K562 (cell line): Measurements from ENCODE around the gene HOGA1. TPM values are rescaled to one million over a fixed set of nuclear protein-coding genes. Genes with fewer than 3 reads are reported as not detected.

ENCODE experiments used
- ATAC-seq: fragments of 200-7000 bp; cut with Tn5 transposase; 3 replicates; pipeline ENCODE4 v1.9.1; 2020; ENCODE audit warnings: moderate library complexity
- BruUV-seq: library from RNA; stranded (reverse); fragments of 400-500 nt; replicated peaks from 2 replicates; lab custom pipeline; 2021; lab: Mats Ljungman, UMichigan
- CTCF ChIA-PET: fragments of 300-600 bp; formaldehyde crosslinking; extraction: SDS; loops from one replicate; lab custom pipeline; 2021; ENCODE audit warnings: low intra/inter-chr PET ratio; lab: Yijun Ruan, JAX
- POLR2A ChIA-PET: fragments of 300-600, 350-650 bp; sonication (Branson Sonifier 250); formaldehyde crosslinking; extraction: SDS; loops from one replicate; lab custom pipeline; 2021; ENCODE audit warnings: antibody characterized with exemption, inconsistent platforms; lab: Yijun Ruan, JAX
- DNase-seq, 4 experiments: peaks; one replicate each; pipeline versions ENCODE4 v3.0.0 to v3.0.0-alpha.2; 2011 to 2018; ENCODE audit warnings: low spot score in 3 of 4, mixed read lengths in 3 of 4; ENCODE audit errors: extremely low read depth in 1 of 4
- FAIRE-seq: peaks from 2 replicates; lab custom pipeline; 2011; peaks lifted over from hg19 to GRCh38; lab: Jason Lieb, UNC
- H2AFZ ChIP-seq: 2 replicates; pipeline ENCODE4 v1.6.0; 2011; ENCODE audit warnings: low read depth, low read length, control low read depth, inconsistent platforms
- H3K27ac ChIP-seq: fragments of 200-600 bp; 3 replicates; pipeline ENCODE4 v1.8.0; 2011; ENCODE audit warnings: low read depth, mild to moderate bottlenecking, control low read depth, inconsistent platforms, low read length, moderate library complexity, mixed read lengths; ENCODE audit errors: extremely low read depth
- H3K27me3 ChIP-seq, 2 experiments: fragments of 300-600 bp in 1 of 2; 2 replicates in 1 of 2; 3 replicates in 1 of 2; pipeline versions ENCODE4 v1.6.0 to v1.8.0; 2011; ENCODE audit warnings: inconsistent platforms in 2 of 2, low read length in 2 of 2, mild to moderate bottlenecking in 1 of 2, mixed read lengths in 1 of 2, moderate library complexity in 1 of 2; ENCODE audit not compliant: control insufficient read depth in 2 of 2, insufficient read depth in 2 of 2
- H3K36me3 ChIP-seq: fragments of 300-600 bp; 3 replicates; pipeline ENCODE4 v1.8.0; 2011; ENCODE audit warnings: mild to moderate bottlenecking, low read length, inconsistent platforms; ENCODE audit not compliant: control insufficient read depth, insufficient read depth
- H3K4me1 ChIP-seq, 2 experiments: fragments of 200-600 bp in 1 of 2; replicated peaks in 1 of 2; 2 replicates in 1 of 2; 3 replicates in 1 of 2; pipeline versions ENCODE4 v1.5.1 to v1.8.0; 2011; ENCODE audit warnings: inconsistent platforms in 2 of 2, low read length in 2 of 2, mild to moderate bottlenecking in 1 of 2, mixed read lengths in 1 of 2, moderate library complexity in 1 of 2; ENCODE audit not compliant: control insufficient read depth in 2 of 2, insufficient read depth in 2 of 2
- H3K4me2 ChIP-seq: 2 replicates; pipeline ENCODE4 v1.6.1; 2011; ENCODE audit warnings: low read length, control low read depth, inconsistent platforms, mixed read lengths; ENCODE audit not compliant: insufficient read depth
- H3K4me3 ChIP-seq: fragments of 200-600 bp; sonication (generic), shearing (Covaris generic); 2 replicates; pipeline ENCODE4 v1.5.1; 2016; ENCODE audit warnings: control low read depth, inconsistent platforms
- H3K79me2 ChIP-seq: fragments of 200-600 bp; 3 replicates; pipeline ENCODE4 v1.8.0; 2011; ENCODE audit warnings: low read length, inconsistent platforms; ENCODE audit not compliant: control insufficient read depth, insufficient read depth
- H3K9ac ChIP-seq, 2 experiments: 2 replicates each; pipeline versions ENCODE4 v1.6.0 to v1.6.1; 2011; ENCODE audit warnings: low read depth in 2 of 2, low read length in 2 of 2, control low read depth in 1 of 2, inconsistent platforms in 1 of 2, mild to moderate bottlenecking in 1 of 2, mixed read lengths in 1 of 2; ENCODE audit not compliant: insufficient read depth in 1 of 2
- H3K9me1 ChIP-seq: one replicate; pipeline ENCODE4 v1.6.0; 2011; ENCODE audit warnings: inconsistent platforms, mild to moderate bottlenecking, low read length, moderate library complexity; ENCODE audit not compliant: control insufficient read depth, insufficient read depth
- H3K9me3 ChIP-seq: replicated peaks from 2 replicates; pipeline ENCODE4 v1.5.1; 2011; ENCODE audit warnings: low read depth, low read length, inconsistent platforms; ENCODE audit not compliant: control insufficient read depth, insufficient read depth
- H4K20me1 ChIP-seq: replicated peaks from 2 replicates; pipeline ENCODE4 v1.6.1; 2011; ENCODE audit warnings: low read length, inconsistent platforms, mixed read lengths; ENCODE audit not compliant: control insufficient read depth, insufficient read depth
- ASH1L ChIP-seq: fragments of 450-650 bp; IDR thresholded peaks from 2 replicates; pipeline ENCODE4 v1.6.1; 2018; ENCODE audit warnings: borderline replicate concordance, mild to moderate bottlenecking, low read depth; ENCODE audit not compliant: partially characterized antibody
- CREB1 ChIP-seq, 2 experiments: sonication (generic) in 1 of 2; formaldehyde crosslinking in 1 of 2; IDR thresholded peaks; 2 replicates each; pipeline versions ENCODE4 v1.6.1 to v1.8.0; 2012 to 2022; ENCODE audit warnings: inconsistent platforms in 1 of 2, mild to moderate bottlenecking in 1 of 2, missing genetic modification reagents in 1 of 2, moderate library complexity in 1 of 2
- DACH1 ChIP-seq: fragments of 450-650 bp; IDR thresholded peaks from 2 replicates; pipeline ENCODE4 v1.6.1; 2018; ENCODE audit not compliant: partially characterized antibody
- EP400 ChIP-seq: fragments of 450-650 bp; IDR thresholded peaks from 2 replicates; pipeline ENCODE4 v1.6.1; 2017; ENCODE audit warnings: antibody characterized with exemption, mild to moderate bottlenecking, moderate library complexity
- PCBP2 ChIP-seq: fragments of 200-400 bp; formaldehyde crosslinking; IDR thresholded peaks from 2 replicates; pipeline ENCODE4 v1.6.1; 2018; ENCODE audit warnings: low read length, low read depth, mild to moderate bottlenecking, moderate library complexity; ENCODE audit not compliant: poor library complexity, severe bottlenecking
- PML ChIP-seq: IDR thresholded peaks from 2 replicates; pipeline ENCODE4 v1.6.1; 2012; ENCODE audit warnings: low read length, inconsistent platforms
- POLR2G ChIP-seq: fragments of 200-400 bp; formaldehyde crosslinking; IDR thresholded peaks from 2 replicates; pipeline ENCODE4 v1.6.1; 2017; ENCODE audit warnings: low read depth, mild to moderate bottlenecking, antibody characterized with exemption, low read length, moderate library complexity
- SNIP1 ChIP-seq: fragments of 450-650 bp; IDR thresholded peaks from 2 replicates; pipeline ENCODE4 v1.7.1; 2017; ENCODE audit warnings: low read depth, mild to moderate bottlenecking
- ZNF224 ChIP-seq: sonication (generic); formaldehyde crosslinking; IDR thresholded peaks from 2 replicates; pipeline ENCODE4 v1.8.0; 2022; ENCODE audit warnings: mild to moderate bottlenecking, missing genetic modification reagents
- ZNF507 ChIP-seq: conservative IDR thresholded peaks from 2 replicates; pipeline ENCODE4 v1.6.1; 2017; ENCODE audit warnings: missing genetic modification characterization, missing compliant biosample characterization
- WGBS: fragments of 100-300 bp; shearing (Covaris generic); methylation state at CpG from one replicate; pipeline ENCODE4 v1.1.6; 2016; ENCODE audit warnings: low coverage, mixed read lengths; ENCODE audit not compliant: insufficient coverage; ENCODE audit errors: missing lambda C conversion rate; 5-methylcytosine and 5-hydroxymethylcytosine counted together
- in situ Hi-C: fragments of 300-500 bp; cut with MboI; formaldehyde crosslinking; loops from 4 replicates; pipeline ENCODE4 v1.15.0; 2018; ENCODE audit warnings: inconsistent platforms, mixed read lengths
- intact Hi-C: fragments of 100-400 bp; cut with micrococcal nuclease; formaldehyde crosslinking; loops from 2 replicates; pipeline ENCODE4 v1.14.2; 2022
- polyA plus RNA-seq, 8 experiments: library from polyadenylated mRNA; depleted of rRNA in 4 of 8; stranded (reverse) in 5 of 8; unstranded in 3 of 8; fragments of >200 nt; fragmentation: Nextera tagmentation in 2 of 8; fragmentation: Illumina TruSeq in 1 of 8; extraction: Ambion mirVana in 2 of 8; extraction: Trizol in 1 of 8; gene quantifications; 2 replicates each; pipeline versions ENCODE4 v1.2.1 to v1.2.3, GENCODE V29; 2011 to 2014; ENCODE audit warnings: inconsistent platforms in 1 of 8, missing spikeins in 1 of 8
- total RNA-seq, 7 experiments: library from RNA; depleted of rRNA in 6 of 7; stranded (reverse); fragments of >200 nt in 6 of 7; fragmentation: Illumina TruSeq in 2 of 7; extraction: Trizol in 2 of 7; gene quantifications; 2 replicates each; pipeline versions ENCODE4 v1.2.1 to v1.2.3, GENCODE V29; 2011 to 2021; ENCODE audit warnings: low replicate concordance in 1 of 7
- TF ChIP-seq, protein P1 (sequence below): IDR thresholded peaks from 2 replicates; pipeline ENCODE4 v1.6.1; 2012; ENCODE audit warnings: low read depth, low read length, improper control_type of control experiment, borderline replicate concordance
- TF ChIP-seq, protein P2 (sequence below): fragments of 450-650 bp; formaldehyde crosslinking; IDR thresholded peaks from 2 replicates; pipeline ENCODE4 v1.4.0; 2020; ENCODE audit warnings: mild to moderate bottlenecking, mixed read lengths
- TF ChIP-seq, protein P3 (sequence below): fragments of 250-450 bp; sonication (Bioruptor Pico); IDR thresholded peaks from 2 replicates; pipeline ENCODE4 v1.8.0; 2022; ENCODE audit warnings: moderate library complexity, mild to moderate bottlenecking, inconsistent platforms

Gene HOGA1
- total and polyA plus RNA-seq, 9 of the 15 experiments (the other 6 are each of a cell fraction or from before 2014, with no cell fraction given), result not detected

DNA sequence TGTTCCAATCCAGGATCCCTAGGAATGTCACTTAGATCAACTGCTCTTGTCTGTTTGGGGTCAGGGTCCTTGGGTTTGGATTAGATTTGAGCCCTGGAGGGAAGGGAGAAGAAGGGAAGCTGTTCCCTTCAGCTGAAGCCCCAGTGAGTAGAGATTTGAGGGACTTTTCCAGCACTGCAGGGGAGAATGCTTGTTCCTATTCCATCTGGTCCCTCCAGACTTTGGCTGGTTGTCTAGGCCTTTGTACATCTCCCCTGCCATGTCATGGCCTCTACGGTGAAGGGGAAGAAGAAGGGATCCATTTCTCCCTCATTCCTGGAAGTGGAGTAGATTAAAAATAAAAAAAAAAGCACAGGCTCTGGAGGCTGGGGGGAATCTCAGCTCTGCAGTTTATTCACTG lies 16.4 kb downstream of the HOGA1 start (continued):
- TF ChIP-seq, protein P1, sequence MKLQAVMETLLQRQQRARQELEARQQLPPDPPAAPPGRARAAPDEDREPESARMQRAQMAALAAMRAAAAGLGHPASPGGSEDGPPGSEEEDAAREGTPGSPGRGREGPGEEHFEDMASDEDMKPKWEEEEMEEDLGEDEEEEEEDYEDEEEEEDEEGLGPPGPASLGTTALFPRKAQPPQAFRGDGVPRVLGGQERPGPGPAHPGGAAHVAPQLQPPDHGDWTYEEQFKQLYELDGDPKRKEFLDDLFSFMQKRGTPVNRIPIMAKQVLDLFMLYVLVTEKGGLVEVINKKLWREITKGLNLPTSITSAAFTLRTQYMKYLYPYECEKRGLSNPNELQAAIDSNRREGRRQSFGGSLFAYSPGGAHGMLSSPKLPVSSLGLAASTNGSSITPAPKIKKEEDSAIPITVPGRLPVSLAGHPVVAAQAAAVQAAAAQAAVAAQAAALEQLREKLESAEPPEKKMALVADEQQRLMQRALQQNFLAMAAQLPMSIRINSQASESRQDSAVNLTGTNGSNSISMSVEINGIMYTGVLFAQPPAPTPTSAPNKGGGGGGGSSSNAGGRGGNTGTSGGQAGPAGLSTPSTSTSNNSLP, result no peak

DNA sequence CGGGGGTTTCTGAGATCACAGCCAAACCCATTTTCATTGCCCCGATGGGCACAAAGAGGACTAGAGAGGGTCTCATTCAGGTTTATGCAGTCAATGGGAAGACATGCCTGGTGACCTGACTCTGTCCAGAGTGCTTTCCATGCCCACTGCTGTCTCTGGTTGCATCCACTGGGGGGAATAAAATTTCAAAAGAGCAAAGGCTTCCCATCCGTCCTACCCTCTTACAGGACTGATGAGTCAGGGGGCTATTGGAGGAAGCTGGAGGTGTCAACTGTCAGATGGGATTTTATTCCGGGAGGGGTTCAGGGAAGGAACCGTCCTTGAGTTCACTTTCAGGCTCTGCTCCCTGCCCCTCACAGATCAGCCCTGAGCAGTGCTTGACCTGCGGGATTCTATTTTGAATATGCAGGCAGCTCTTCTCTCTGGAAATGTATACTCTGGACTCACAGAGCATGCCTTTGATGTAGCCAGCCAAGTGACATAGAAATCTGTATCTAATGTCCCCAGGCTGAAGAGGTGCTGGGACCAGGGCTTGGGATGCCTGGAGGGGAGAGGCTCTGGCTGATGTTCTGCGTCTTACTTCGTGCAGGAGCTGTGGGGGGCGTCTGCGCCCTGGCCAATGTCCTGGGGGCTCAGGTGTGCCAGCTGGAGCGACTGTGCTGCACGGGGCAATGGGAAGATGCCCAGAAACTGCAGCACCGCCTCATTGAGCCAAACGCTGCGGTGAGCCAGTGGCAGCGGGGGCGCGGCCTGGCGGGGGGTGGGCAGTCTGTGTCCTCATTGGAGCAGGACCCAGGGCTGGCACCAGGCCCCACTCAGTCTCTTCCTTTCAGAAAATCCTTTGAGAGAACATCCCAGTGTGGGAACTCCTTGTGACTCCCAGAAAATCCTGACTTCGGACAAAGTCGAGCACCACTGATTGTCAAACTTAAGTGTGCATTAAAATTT lies 17.4 kb downstream of the HOGA1 start:
- CTCF ChIA-PET, result no interaction called here

More for the DNA sequence above, 17.4 kb downstream of the HOGA1 start:
- DNase-seq, result no peak
- Histone ChIP-seq H2AFZ (no peak overlapping the region), H3K9ac (no peak overlapping the region), H3K4me2 (no peak overlapping the region), H4K20me1 (no peaks in the 10 kb centered on the region), H3K9me1 (no peaks in the 10 kb centered on the region), H3K27me3 (no peaks in the 10 kb centered on the region), H3K79me2 (no peaks in the 10 kb centered on the region), H3K36me3 (no peaks in the 10 kb centered on the region), H3K27ac (no peak overlapping the region), H3K4me1 (peaks cover 15 to 17% of the 10 kb centered on the region in 2 experiments), H3K9me3 (no peaks in the 10 kb centered on the region), H3K4me3 (no peak overlapping the region)
- BruUV-seq, result no TSS peak
- in situ Hi-C loops, result no loop called here
- POLR2A ChIA-PET, result interaction anchor here (0.7 kb wide), 1 partner anchor 30 kb away, joined by 3 read pairs; no protein-coding TSS in a partner anchor
- 56% methylated on average over 21 of the region's 21 CpGs for WGBS
- TF ChIP-seq PCBP2 (no peak), ZNF224 (no peak), POLR2G (no peak), ZNF507 (tag) (no peak), CREB1 (IDR thresholded peaks at IDR 0.05) (no peak), CREB1 (CRISPR knock-in tag; IDR thresholded peaks at IDR 0.05) (no peak), ASH1L (no peak), DACH1 (no peak), SNIP1 (no peak), EP400 (no peak), PML (no peak)
- TF ChIP-seq, protein P2, sequence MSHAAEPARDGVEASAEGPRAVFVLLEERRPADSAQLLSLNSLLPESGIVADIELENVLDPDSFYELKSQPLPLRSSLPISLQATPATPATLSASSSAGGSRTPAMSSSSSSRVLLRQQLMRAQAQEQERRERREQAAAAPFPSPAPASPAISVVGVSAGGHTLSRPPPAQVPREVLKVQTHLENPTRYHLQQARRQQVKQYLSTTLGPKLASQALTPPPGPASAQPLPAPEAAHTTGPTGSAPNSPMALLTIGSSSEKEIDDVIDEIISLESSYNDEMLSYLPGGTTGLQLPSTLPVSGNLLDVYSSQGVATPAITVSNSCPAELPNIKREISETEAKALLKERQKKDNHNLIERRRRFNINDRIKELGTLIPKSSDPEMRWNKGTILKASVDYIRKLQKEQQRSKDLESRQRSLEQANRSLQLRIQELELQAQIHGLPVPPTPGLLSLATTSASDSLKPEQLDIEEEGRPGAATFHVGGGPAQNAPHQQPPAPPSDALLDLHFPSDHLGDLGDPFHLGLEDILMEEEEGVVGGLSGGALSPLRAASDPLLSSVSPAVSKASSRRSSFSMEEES (CRISPR knock-in tag), result no peak
- TF ChIP-seq, protein P3, sequence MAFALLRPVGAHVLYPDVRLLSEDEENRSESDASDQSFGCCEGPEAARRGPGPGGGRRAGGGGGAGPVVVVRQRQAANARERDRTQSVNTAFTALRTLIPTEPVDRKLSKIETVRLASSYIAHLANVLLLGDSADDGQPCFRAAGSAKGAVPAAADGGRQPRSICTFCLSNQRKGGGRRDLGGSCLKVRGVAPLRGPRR, result no peak
- no peak for ATAC-seq
- no peak for FAIRE-seq
- intact Hi-C loops, result no loop called here
